Effector memory CD4-positive, alpha-beta T cell (primary cell): ENCODE data around the gene MAT2A.
"Not testable (repeated sequence)": the region's sequence is repeated elsewhere in the genome, so short reads cannot be mapped to it uniquely, and the experiment has no call there.

Source experiments
- DNase-seq, 3 donors: peaks; one replicate each; pipeline ENCODE4 v3.0.0-alpha.2; 2020
- H3K27ac ChIP-seq: 2 replicates; pipeline ENCODE4 v1.7.0; 2013; ENCODE audit warnings: mild to moderate bottlenecking, low read length, moderate library complexity; ENCODE audit not compliant: insufficient read depth, poor library complexity, severe bottlenecking
- H3K27me3 ChIP-seq: replicated peaks from 2 replicates; pipeline ENCODE4 v1.7.0; 2013; ENCODE audit warnings: mild to moderate bottlenecking, low read length; ENCODE audit not compliant: insufficient read depth, control insufficient read depth, poor library complexity, severe bottlenecking
- H3K36me3 ChIP-seq: 2 replicates; pipeline ENCODE4 v1.7.0; 2013; ENCODE audit warnings: mild to moderate bottlenecking, low read length, moderate library complexity; ENCODE audit not compliant: control insufficient read depth, insufficient read depth
- H3K4me1 ChIP-seq: 2 replicates; pipeline ENCODE4 v1.7.0; 2013; ENCODE audit warnings: low read length, mild to moderate bottlenecking; ENCODE audit not compliant: control insufficient read depth, insufficient read depth, poor library complexity, severe bottlenecking
- H3K4me3 ChIP-seq: 2 replicates; pipeline ENCODE4 v1.7.0; 2013; ENCODE audit warnings: low read length, low read depth, mild to moderate bottlenecking; ENCODE audit not compliant: insufficient read depth, poor library complexity, severe bottlenecking
- H3K9me3 ChIP-seq: 2 replicates; pipeline ENCODE4 v1.7.0; 2013; ENCODE audit warnings: mild to moderate bottlenecking, low read length, moderate library complexity; ENCODE audit not compliant: control insufficient read depth

The MAT2A gene

GRCh38 chr2:85585781-85586105 lies 46.8 kb downstream of the MAT2A start:
- no peak overlapping the region for H3K4me3 ChIP-seq
- no peaks in the 10 kb centered on the region for H3K9me3 ChIP-seq
- no peaks in the 10 kb centered on the region for H3K27me3 ChIP-seq
- H3K27ac ChIP-seq: no peak overlapping the region
- H3K4me1 ChIP-seq: peaks cover 10% of the 10 kb centered on the region
- peaks cover 13% of the 10 kb centered on the region for H3K36me3 ChIP-seq
- no peak for DNase-seq

DNA sequence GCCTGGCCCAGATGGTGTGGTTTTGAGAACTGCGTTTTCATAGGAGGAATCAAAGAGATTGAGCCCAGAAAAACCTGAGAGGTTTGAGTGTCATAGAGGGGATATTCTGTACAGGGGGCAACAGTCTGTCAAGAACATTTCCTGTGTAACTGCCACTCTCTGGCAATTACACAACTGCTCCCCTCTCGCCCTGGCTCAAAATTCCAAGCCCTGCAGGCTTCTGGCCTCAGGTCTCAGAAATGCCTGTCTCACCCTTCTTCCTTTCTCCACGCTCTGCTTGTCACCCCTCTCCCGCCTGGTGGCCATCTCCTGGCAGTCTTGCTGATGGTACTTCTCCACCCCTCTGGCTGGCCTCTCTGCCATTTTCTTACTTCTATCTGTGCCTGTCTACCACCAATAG lies 49.3 kb downstream of the MAT2A start:
- DNase-seq: no peak
- H3K4me3 ChIP-seq: no peak overlapping the region
- no peak overlapping the region for H3K27ac ChIP-seq
- no peaks in the 10 kb centered on the region for H3K9me3 ChIP-seq
- no peaks in the 10 kb centered on the region for H3K36me3 ChIP-seq
- H3K27me3 ChIP-seq: no peaks in the 10 kb centered on the region
- peaks cover 10% of the 10 kb centered on the region for H3K4me1 ChIP-seq

GRCh38 chr2:85588645-85589044 lies 49.7 kb downstream of the MAT2A start:
- no peak overlapping the region for H3K4me3 ChIP-seq
- H3K4me1 ChIP-seq: peaks cover 10% of the 10 kb centered on the region
- no peaks in the 10 kb centered on the region for H3K9me3 ChIP-seq
- H3K27ac ChIP-seq: no peak overlapping the region
- H3K27me3 ChIP-seq: no peaks in the 10 kb centered on the region
- no peaks in the 10 kb centered on the region for H3K36me3 ChIP-seq
- no peak for DNase-seq

GRCh38 chr2:85589181-85589580 lies 50.2 kb downstream of the MAT2A start:
- no peak for DNase-seq
- no peaks in the 10 kb centered on the region for H3K36me3 ChIP-seq
- no peak overlapping the region for H3K4me3 ChIP-seq
- no peaks in the 10 kb centered on the region for H3K9me3 ChIP-seq
- H3K4me1 ChIP-seq: peaks cover 10% of the 10 kb centered on the region
- no peaks in the 10 kb centered on the region for H3K27me3 ChIP-seq
- no peak overlapping the region for H3K27ac ChIP-seq

DNA sequence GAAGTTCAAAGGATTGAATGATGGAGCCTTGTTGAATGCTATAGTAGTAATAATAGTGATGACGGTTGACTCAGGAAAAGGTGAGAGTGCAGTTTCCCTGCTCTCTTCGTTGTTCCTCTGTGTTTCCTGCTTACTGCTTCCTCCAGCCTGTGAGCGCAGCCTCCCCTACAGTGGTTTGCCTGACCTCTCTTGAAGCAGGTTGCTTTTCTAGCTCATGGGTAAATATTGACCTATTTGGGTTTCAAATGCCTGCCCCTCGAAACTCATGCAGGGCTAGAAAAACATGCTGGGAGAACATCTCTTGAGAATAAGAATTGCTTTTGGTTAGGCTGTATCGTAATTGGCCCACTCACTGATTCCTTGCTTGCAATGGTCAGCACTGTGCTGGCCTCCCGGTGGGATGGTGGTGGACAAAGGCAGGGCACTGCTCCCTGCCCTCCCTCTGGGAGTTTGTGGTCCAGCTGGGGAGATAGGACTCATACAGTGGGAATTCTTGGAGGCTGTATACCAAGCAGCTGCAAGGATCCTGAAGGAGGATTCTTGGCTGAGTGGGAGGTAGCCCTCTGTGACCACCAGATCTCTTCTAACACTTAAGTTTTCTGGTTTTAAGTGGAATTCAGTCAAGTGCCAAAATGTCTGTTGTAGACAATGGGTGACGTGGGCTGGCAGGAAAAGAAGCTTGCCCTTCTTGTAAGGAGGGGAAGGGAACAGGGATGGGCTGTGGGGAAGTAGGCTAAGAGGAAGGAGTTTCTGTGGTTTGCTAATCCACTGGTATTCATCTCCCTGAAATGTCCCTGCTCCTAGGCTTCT lies 51.2 kb downstream of the MAT2A start:
- no peak for DNase-seq
- no peaks in the 10 kb centered on the region for H3K9me3 ChIP-seq
- H3K27ac ChIP-seq: no peak overlapping the region
- no peaks in the 10 kb centered on the region for H3K27me3 ChIP-seq
- H3K4me1 ChIP-seq: peaks cover 9% of the 10 kb centered on the region
- no peak overlapping the region for H3K4me3 ChIP-seq
- H3K36me3 ChIP-seq: no peaks in the 10 kb centered on the region

DNA sequence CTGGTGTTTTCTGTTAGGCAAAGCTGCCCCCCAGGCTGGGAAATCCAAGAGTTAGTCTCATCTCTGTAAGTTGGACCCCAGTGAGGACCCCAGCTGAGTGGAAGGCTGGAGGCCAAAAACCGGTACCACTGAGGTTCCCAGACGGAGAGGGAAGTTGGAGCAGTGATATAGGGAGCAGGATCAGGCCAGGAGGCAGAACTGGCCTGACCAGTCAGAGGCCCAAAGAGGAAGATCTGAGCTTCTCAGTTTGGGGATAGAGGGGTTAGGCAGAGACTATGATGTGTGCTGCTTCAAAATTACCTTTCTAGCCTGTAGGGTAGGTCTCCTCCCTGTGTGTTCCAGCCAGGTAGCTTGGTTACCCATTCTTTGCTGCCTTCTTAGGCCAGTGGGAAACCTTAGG lies 52.0 kb downstream of the MAT2A start:
- no peak overlapping the region for H3K4me3 ChIP-seq
- no peaks in the 10 kb centered on the region for H3K9me3 ChIP-seq
- no peaks in the 10 kb centered on the region for H3K36me3 ChIP-seq
- H3K27ac ChIP-seq: no peak overlapping the region
- H3K27me3 ChIP-seq: no peaks in the 10 kb centered on the region
- no peak for DNase-seq
- peaks cover 5% of the 10 kb centered on the region for H3K4me1 ChIP-seq

GRCh38 chr2:85591563-85591962 lies 52.6 kb downstream of the MAT2A start:
- no peak overlapping the region for H3K27ac ChIP-seq

DNA sequence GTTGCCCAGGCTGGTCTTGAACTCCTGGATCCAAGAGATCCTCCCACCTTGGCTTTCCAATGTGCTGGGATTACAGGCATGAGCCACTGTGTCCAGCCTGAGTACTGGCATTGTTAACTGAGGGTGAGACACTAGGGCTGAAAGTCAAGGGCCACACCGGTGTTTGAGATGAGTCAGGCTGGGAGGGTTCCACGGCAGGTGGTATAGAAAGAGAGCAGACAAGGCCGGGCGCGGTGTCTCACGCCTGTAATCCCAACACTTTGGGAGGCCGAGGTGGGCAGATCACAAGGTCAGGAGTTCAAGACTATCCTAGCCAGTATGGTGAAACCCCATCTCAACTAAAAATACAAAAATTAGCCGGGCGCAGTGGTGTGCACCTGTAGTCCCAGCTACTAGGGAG lies 53.3 kb downstream of the MAT2A start:
- H3K9me3 ChIP-seq, H3K27ac ChIP-seq, H3K36me3 ChIP-seq, H3K27me3 ChIP-seq, DNase-seq, H3K4me3 ChIP-seq: not testable (repeated sequence)
- peaks cover 13% of the 10 kb centered on the region for H3K4me1 ChIP-seq

More at GRCh38 chr2:85591563-85591962, 52.6 kb downstream of the MAT2A start:
- peaks cover under 1% of the 10 kb centered on the region for H3K36me3 ChIP-seq
- H3K4me3 ChIP-seq: no peak overlapping the region
- DNase-seq: no peak
- no peaks in the 10 kb centered on the region for H3K9me3 ChIP-seq
- H3K4me1 ChIP-seq: peaks cover 11% of the 10 kb centered on the region
- no peaks in the 10 kb centered on the region for H3K27me3 ChIP-seq

DNA sequence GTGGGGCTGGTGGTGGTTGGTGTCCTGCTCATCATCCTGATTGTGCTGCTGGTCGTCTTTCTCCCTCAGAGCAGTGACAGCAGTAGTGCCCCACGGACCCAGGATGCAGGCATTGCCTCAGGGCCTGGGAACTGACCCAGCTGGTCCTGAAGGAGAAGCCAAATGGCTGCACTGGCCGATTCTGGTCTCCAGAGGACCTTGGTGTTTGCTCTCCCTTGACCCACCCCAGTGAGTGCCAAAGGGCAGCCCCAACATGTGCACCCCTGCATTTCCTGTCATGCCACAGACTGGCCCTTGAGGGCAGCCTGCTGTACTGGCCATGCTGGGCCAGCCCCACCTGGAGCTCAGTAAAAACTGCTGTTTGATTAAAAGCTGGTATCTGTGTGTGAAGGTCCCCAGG lies 54.1 kb downstream of the MAT2A start:
- no peak for DNase-seq
- H3K4me3 ChIP-seq: no peak overlapping the region
- peaks cover 13% of the 10 kb centered on the region for H3K36me3 ChIP-seq
- H3K27me3 ChIP-seq: no peaks in the 10 kb centered on the region
- no peak overlapping the region for H3K27ac ChIP-seq
- H3K4me1 ChIP-seq: peaks cover 13% of the 10 kb centered on the region
- H3K9me3 ChIP-seq: no peaks in the 10 kb centered on the region
